ENCODE measurements around the gene PRPF39. TPM values are rescaled to one million over a fixed set of nuclear protein-coding genes. Genes with fewer than 3 reads are reported as not detected.
A peak's percentile ranks its signal among the peaks of the same experiment; 100 is the strongest.

PRPF39 gene
- polyA plus RNA-seq, 2 of the 4 experiments (the other 2 are of a cell fraction) = 24.4 to 57.5 TPM

GRCh38 chr14:45149602-45150001, 65.7 kb downstream of the PRPF39 start:
- ChIA-PET CTCF (no interaction called here), POLR2A (no interaction called here)
- TF ChIP-seq, protein P1, sequence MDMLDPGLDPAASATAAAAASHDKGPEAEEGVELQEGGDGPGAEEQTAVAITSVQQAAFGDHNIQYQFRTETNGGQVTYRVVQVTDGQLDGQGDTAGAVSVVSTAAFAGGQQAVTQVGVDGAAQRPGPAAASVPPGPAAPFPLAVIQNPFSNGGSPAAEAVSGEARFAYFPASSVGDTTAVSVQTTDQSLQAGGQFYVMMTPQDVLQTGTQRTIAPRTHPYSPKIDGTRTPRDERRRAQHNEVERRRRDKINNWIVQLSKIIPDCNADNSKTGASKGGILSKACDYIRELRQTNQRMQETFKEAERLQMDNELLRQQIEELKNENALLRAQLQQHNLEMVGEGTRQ (IDR thresholded peaks at IDR 0.05) = no peak
- peak; percentile 16 for TF ChIP-seq MAFK (IDR thresholded peaks at IDR 0.05; ENCODE audit: partially characterized antibody)
- TF ChIP-seq NFE2L2 (conservative IDR thresholded peaks at IDR 0.05; ENCODE audit: low read length) = peak; percentile 68
- TF ChIP-seq TFCP2L1 (CRISPR knock-in tag; IDR thresholded peaks at IDR 0.05) = no peak
- no peak for TF ChIP-seq CHD4 (IDR thresholded peaks at IDR 0.05; ENCODE audit: borderline replicate concordance)
- TF ChIP-seq NR3C1 (IDR thresholded peaks at IDR 0.05) = no peak
- WGBS (ENCODE audit: missing lambda C conversion rate) = 88% methylated on average over 3 of the region's 3 CpGs
- Histone ChIP-seq H3K27ac (no peak overlapping the region), H3K4me1 (no peaks in the 10 kb centered on the region), H3K4me3 (no peak overlapping the region), H3K9me3 (no peaks in the 10 kb centered on the region), H3K4me2 (no peak overlapping the region)
- DNase-seq (ENCODE audit: low read depth in 1 of 2, low spot score in 1 of 2) = no peak
- ATAC-seq = no peak
- no peak for FAIRE-seq

GRCh38 chr14:45150386-45150890, 66.5 kb downstream of the PRPF39 start:
- 92% methylated on average over 4 of the region's 4 CpGs for WGBS (ENCODE audit: missing lambda C conversion rate)
- ChIA-PET CTCF (interaction anchor here (1.6 kb wide), 1 partner anchor 118 kb away, joined by 4 read pairs; no protein-coding TSS in a partner anchor), POLR2A (no interaction called here)
- Histone ChIP-seq H3K4me3 (no peak overlapping the region), H3K9me3 (no peaks in the 10 kb centered on the region), H3K4me1 (no peaks in the 10 kb centered on the region), H3K4me2 (no peak overlapping the region), H3K27ac (no peak overlapping the region)
- DNase-seq (ENCODE audit: low read depth in 1 of 2, low spot score in 1 of 2) (no peak), FAIRE-seq (no peak), ATAC-seq (no peak)
- no peak for TF ChIP-seq BCL3 (IDR thresholded peaks at IDR 0.05)
- TF ChIP-seq NR3C1 (IDR thresholded peaks at IDR 0.05) = no peak
- no peak for TF ChIP-seq RFX5 (IDR thresholded peaks at IDR 0.05)
- TF ChIP-seq, protein P2, sequence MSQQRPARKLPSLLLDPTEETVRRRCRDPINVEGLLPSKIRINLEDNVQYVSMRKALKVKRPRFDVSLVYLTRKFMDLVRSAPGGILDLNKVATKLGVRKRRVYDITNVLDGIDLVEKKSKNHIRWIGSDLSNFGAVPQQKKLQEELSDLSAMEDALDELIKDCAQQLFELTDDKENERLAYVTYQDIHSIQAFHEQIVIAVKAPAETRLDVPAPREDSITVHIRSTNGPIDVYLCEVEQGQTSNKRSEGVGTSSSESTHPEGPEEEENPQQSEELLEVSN (IDR thresholded peaks at IDR 0.05; ENCODE audit: borderline replicate concordance, low read depth) = no peak
- TF ChIP-seq RAD21 (conservative IDR thresholded peaks at IDR 0.05 in 1 of 2, IDR thresholded peaks at IDR 0.05 in 1 of 2) = no peak
- no peak for TF ChIP-seq HOXA7 (CRISPR knock-in tag; IDR thresholded peaks at IDR 0.05)
- TF ChIP-seq JUNB (IDR thresholded peaks at IDR 0.05) = no peak
- TF ChIP-seq GATA3 (IDR thresholded peaks at IDR 0.05; ENCODE audit: borderline replicate concordance) = no peak
- no peak for TF ChIP-seq HEYL (CRISPR knock-in tag; IDR thresholded peaks at IDR 0.05)
- no peak for TF ChIP-seq EHMT2 (IDR thresholded peaks at IDR 0.05; ENCODE audit: low read depth)
- TF ChIP-seq MAFK (IDR thresholded peaks at IDR 0.05; ENCODE audit: partially characterized antibody) = no peak
- no peak for TF ChIP-seq BHLHE40 (IDR thresholded peaks at IDR 0.05; ENCODE audit: low read depth, low read length)
- no peak for TF ChIP-seq HDAC2 (IDR thresholded peaks at IDR 0.05)
- no peak for TF ChIP-seq ZC3H11A (IDR thresholded peaks at IDR 0.05)
- no peak for TF ChIP-seq ESRRA (IDR thresholded peaks at IDR 0.05; ENCODE audit: borderline replicate concordance, low read length)
- no peak for TF ChIP-seq RNF2 (IDR thresholded peaks at IDR 0.05; ENCODE audit: borderline replicate concordance, low read depth)
- TF ChIP-seq CBX2 (IDR thresholded peaks at IDR 0.05; ENCODE audit: borderline replicate concordance, low read depth) = no peak
- no peak for TF ChIP-seq NPAS2 (CRISPR knock-in tag; IDR thresholded peaks at IDR 0.05; ENCODE audit: borderline replicate concordance)
- no peak for TF ChIP-seq ZFP36 (IDR thresholded peaks at IDR 0.05; ENCODE audit: borderline replicate concordance, partially characterized antibody)

- Histone ChIP-seq H3K9me3 (no peaks in the 10 kb centered on the region), H3K4me3 (no peak overlapping the region), H3K4me2 (no peak overlapping the region), H3K4me1 (no peaks in the 10 kb centered on the region), H3K27ac (no peak overlapping the region)
- ChIA-PET POLR2A (no interaction called here), CTCF (no interaction called here)
- FAIRE-seq (no peak), DNase-seq (ENCODE audit: low read depth in 1 of 2, low spot score in 1 of 2) (no peak), ATAC-seq (no peak)
- TF ChIP-seq, protein P3, sequence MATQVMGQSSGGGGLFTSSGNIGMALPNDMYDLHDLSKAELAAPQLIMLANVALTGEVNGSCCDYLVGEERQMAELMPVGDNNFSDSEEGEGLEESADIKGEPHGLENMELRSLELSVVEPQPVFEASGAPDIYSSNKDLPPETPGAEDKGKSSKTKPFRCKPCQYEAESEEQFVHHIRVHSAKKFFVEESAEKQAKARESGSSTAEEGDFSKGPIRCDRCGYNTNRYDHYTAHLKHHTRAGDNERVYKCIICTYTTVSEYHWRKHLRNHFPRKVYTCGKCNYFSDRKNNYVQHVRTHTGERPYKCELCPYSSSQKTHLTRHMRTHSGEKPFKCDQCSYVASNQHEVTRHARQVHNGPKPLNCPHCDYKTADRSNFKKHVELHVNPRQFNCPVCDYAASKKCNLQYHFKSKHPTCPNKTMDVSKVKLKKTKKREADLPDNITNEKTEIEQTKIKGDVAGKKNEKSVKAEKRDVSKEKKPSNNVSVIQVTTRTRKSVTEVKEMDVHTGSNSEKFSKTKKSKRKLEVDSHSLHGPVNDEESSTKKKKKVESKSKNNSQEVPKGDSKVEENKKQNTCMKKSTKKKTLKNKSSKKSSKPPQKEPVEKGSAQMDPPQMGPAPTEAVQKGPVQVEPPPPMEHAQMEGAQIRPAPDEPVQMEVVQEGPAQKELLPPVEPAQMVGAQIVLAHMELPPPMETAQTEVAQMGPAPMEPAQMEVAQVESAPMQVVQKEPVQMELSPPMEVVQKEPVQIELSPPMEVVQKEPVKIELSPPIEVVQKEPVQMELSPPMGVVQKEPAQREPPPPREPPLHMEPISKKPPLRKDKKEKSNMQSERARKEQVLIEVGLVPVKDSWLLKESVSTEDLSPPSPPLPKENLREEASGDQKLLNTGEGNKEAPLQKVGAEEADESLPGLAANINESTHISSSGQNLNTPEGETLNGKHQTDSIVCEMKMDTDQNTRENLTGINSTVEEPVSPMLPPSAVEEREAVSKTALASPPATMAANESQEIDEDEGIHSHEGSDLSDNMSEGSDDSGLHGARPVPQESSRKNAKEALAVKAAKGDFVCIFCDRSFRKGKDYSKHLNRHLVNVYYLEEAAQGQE (IDR thresholded peaks at IDR 0.05) = no peak
- no peak for TF ChIP-seq BCL3 (IDR thresholded peaks at IDR 0.05)
- TF ChIP-seq BHLHE40 (IDR thresholded peaks at IDR 0.05; ENCODE audit: low read depth, low read length) = no peak
- no peak for TF ChIP-seq MAX (IDR thresholded peaks at IDR 0.05)
- no peak for TF ChIP-seq HOXB13 (CRISPR knock-in tag; IDR thresholded peaks at IDR 0.05; ENCODE audit: low read depth)
- TF ChIP-seq SREBF2 (IDR thresholded peaks at IDR 0.05) = no peak
- no peak for TF ChIP-seq CHD2 (IDR thresholded peaks at IDR 0.05; ENCODE audit: low read length, partially characterized antibody)
Observed at GRCh38 chr14:45156067-45156466, 72.2 kb downstream of the PRPF39 start.
